ENCODE results near the gene ADH6. TPM values are rescaled to one million over a fixed set of nuclear protein-coding genes. Genes with fewer than 3 reads are reported as not detected.
"Not testable (repeated sequence)": the region's sequence is repeated elsewhere in the genome, so short reads cannot be mapped to it uniquely, and the experiment has no call there.

ADH6 gene
- polyA plus RNA-seq, 1 experiment: 0.02 TPM

DNA sequence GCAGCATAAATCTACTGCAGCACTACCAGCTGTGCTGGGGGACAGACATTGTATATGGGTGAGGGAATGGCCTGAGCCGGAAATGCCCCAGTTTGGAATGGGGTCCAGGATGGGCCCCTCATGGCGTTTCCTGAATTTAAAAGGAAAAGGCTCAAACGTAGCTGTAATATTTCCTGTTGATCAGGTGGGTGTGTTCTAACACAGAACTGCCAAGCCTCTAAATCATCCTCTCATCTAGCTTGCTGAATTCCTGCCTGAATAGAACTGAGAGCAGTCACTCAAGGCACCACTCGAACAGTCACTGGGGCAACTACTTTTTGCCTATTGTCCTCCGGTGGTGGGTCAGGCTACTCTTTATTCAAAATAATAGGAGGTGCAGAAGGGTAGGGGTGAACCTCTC, 28.7 kb downstream of the ADH6 start:
- no peak for TF ChIP-seq CTCF (IDR thresholded peaks at IDR 0.05; ENCODE audit: insufficient read depth, low read depth, low read length)
- CTCF ChIA-PET: interaction anchor here (1.0 to 1.2 kb wide), 2 partner anchors 11 to 14 kb away, joined by 3 read pairs; no protein-coding TSS in a partner anchor
- H3K36me3 ChIP-seq (ENCODE audit: control insufficient read depth, insufficient read depth, low read length): no peaks in the 10 kb centered on the region

DNA sequence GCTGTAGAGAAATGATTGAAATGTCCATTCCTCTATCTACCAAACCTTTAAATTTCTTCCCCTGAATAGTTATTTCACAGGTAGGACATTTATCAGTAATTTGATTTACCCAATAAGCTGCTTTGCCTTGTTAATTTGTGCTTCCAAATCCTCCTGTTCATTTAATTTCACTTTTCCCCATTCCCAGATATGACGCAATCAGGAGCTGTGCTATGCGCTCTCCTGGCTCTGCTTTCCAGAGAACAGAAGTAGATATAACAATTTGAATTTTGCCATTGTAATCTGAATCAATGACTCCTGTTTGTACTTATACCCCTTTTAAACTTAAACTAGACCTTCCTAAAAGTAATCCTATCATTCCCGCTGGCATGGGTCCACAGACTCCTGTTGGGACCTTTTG, 29.1 kb downstream of the ADH6 start:
- H3K36me3 ChIP-seq (ENCODE audit: control insufficient read depth, insufficient read depth, low read length); DNase-seq (ENCODE audit: low read depth); H3K4me3 ChIP-seq (ENCODE audit: low read depth, low read length); POLR2A ChIA-PET; H3K27me3 ChIP-seq (ENCODE audit: control insufficient read depth, insufficient read depth, low read length): not testable (repeated sequence)
- CTCF ChIA-PET: interaction anchor here (1.2 kb wide), 1 partner anchor 12 kb away, joined by 3 read pairs; no protein-coding TSS in a partner anchor

More for the DNA sequence above, 28.7 kb downstream of the ADH6 start:
- Histone ChIP-seq H3K4me3 (ENCODE audit: low read depth, low read length) (no peak overlapping the region), H3K27me3 (ENCODE audit: control insufficient read depth, insufficient read depth, low read length) (no peaks in the 10 kb centered on the region)
- POLR2A ChIA-PET: no interaction called here
- no peak for DNase-seq (ENCODE audit: low read depth)

DNA sequence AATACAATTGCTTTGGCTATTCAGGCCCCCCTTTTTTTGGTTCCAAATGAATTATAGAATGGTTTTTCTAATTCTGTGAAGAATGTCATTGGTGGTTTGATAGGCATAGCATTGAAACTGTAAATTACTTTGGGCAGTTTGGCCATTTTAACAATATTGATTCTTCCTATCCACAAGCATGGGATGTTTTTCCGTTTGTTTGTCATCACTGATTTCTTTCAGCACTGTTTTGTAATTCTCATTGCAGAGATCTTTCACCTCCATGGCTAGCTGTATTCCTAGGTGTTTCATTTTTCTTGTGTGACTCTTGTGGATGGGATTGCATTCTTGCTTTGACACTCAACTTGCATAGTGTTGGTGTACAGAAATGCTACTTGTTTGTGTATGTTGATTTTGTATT, 33.0 kb downstream of the ADH6 start:
- TF ChIP-seq CTCF (IDR thresholded peaks at IDR 0.05; ENCODE audit: insufficient read depth, low read depth, low read length): no peak
- POLR2A ChIA-PET: no interaction called here
- no peak for DNase-seq (ENCODE audit: low read depth)

GRCh38 chr4:99185581-99185980, 33.5 kb downstream of the ADH6 start:
- POLR2A ChIA-PET: no interaction called here
- no peak overlapping the region for H3K4me3 ChIP-seq (ENCODE audit: low read depth, low read length)
- DNase-seq (ENCODE audit: low read depth): no peak
- H3K36me3 ChIP-seq (ENCODE audit: control insufficient read depth, insufficient read depth, low read length): no peaks in the 10 kb centered on the region
- CTCF ChIA-PET: interaction anchor here (0.6 kb wide), 1 partner anchor 11 kb away, joined by 4 read pairs; no protein-coding TSS in a partner anchor
- TF ChIP-seq CTCF (IDR thresholded peaks at IDR 0.05; ENCODE audit: insufficient read depth, low read depth, low read length): no peak
- no peaks in the 10 kb centered on the region for H3K27me3 ChIP-seq (ENCODE audit: control insufficient read depth, insufficient read depth, low read length)

More for the DNA sequence above, 33.0 kb downstream of the ADH6 start:
- no peak overlapping the region for H3K4me3 ChIP-seq (ENCODE audit: low read depth, low read length)
- no peaks in the 10 kb centered on the region for H3K27me3 ChIP-seq (ENCODE audit: control insufficient read depth, insufficient read depth, low read length)
- H3K36me3 ChIP-seq (ENCODE audit: control insufficient read depth, insufficient read depth, low read length): no peaks in the 10 kb centered on the region
- CTCF ChIA-PET: interaction anchor here (0.6 kb wide), 1 partner anchor 11 kb away, joined by 4 read pairs; no protein-coding TSS in a partner anchor

- ChIA-PET POLR2A (interaction anchor here (0.6 kb wide), 1 partner anchor 36 kb away, joined by 3 read pairs; no protein-coding TSS in a partner anchor), CTCF (interaction anchor here (1.0 kb wide), 1 partner anchor 45 kb away, joined by 3 read pairs; no protein-coding TSS in a partner anchor)
- Histone ChIP-seq H3K27me3 (ENCODE audit: control insufficient read depth, insufficient read depth, low read length) (no peaks in the 10 kb centered on the region), H3K4me3 (ENCODE audit: low read depth, low read length) (no peak overlapping the region), H3K36me3 (ENCODE audit: control insufficient read depth, insufficient read depth, low read length) (no peaks in the 10 kb centered on the region)
- peak; percentile 15 for DNase-seq (ENCODE audit: low read depth)
- no peak for TF ChIP-seq CTCF (IDR thresholded peaks at IDR 0.05; ENCODE audit: insufficient read depth, low read depth, low read length)
Measured at GRCh38 chr4:99180382-99181070, 38.5 kb downstream of the ADH6 start.
